Neural cell (in vitro differentiated cells): ENCODE results near the gene GNRH2. TPM values are rescaled to one million over a fixed set of nuclear protein-coding genes. Genes with fewer than 3 reads are reported as not detected.
"Not testable (repeated sequence)": the region's sequence is repeated elsewhere in the genome, so short reads cannot be mapped to it uniquely, and the experiment has no call there.

Source experiments
- H2AFZ ChIP-seq: fragments of 200-600, 300-800 bp; sonication (generic), shearing (Covaris generic); 2 replicates; pipeline ENCODE4 v1.6.0; 2014; ENCODE audit warnings: low read depth, mild to moderate bottlenecking, antibody characterized with exemption, low read length, moderate library complexity
- H3F3A ChIP-seq: fragments of 200-600 bp; shearing (Covaris generic); 2 replicates; pipeline ENCODE4 v1.6.1; 2016; ENCODE audit warnings: mild to moderate bottlenecking, moderate library complexity, mixed read lengths, antibody characterized with exemption, low read length; ENCODE audit not compliant: insufficient read depth, poor library complexity, severe bottlenecking
- H3K27ac ChIP-seq: fragments of 200-600, 300-800 bp; sonication (generic), shearing (Covaris generic); 2 replicates; pipeline ENCODE4 v1.5.1; 2014; ENCODE audit warnings: mild to moderate bottlenecking, low read length, moderate library complexity
- H3K27me3 ChIP-seq: fragments of 300-800, 200-600 bp; sonication (generic), shearing (Covaris generic); 2 replicates; pipeline ENCODE4 v1.6.0; 2014; ENCODE audit warnings: mild to moderate bottlenecking, low read depth, low read length, moderate library complexity; ENCODE audit not compliant: insufficient read depth
- H3K36me3 ChIP-seq: fragments of 300-800, 200-600 bp; sonication (generic), shearing (Covaris generic); 2 replicates; pipeline ENCODE4 v1.5.1; 2014; ENCODE audit warnings: mild to moderate bottlenecking, antibody characterized with exemption, low read length, moderate library complexity; ENCODE audit not compliant: insufficient read depth
- H3K4me2 ChIP-seq: fragments of 300-800, 200-600 bp; sonication (generic), shearing (Covaris generic); 2 replicates; pipeline ENCODE4 v1.6.0; 2014; ENCODE audit warnings: mild to moderate bottlenecking, low read length
- H3K4me3 ChIP-seq: fragments of 300-800, 200-600 bp; sonication (generic), shearing (Covaris generic); 2 replicates; pipeline ENCODE4 v1.5.1; 2014; ENCODE audit warnings: mild to moderate bottlenecking, low read length, moderate library complexity
- H3K79me2 ChIP-seq: fragments of 200-600 bp; shearing (Covaris generic); replicated peaks from 2 replicates; pipeline ENCODE4 v1.6.0; 2014; ENCODE audit warnings: mild to moderate bottlenecking, low read length, moderate library complexity; ENCODE audit not compliant: insufficient read depth
- H3K9ac ChIP-seq: fragments of 300-800, 200-600 bp; sonication (generic), shearing (Covaris generic); 2 replicates; pipeline ENCODE4 v1.6.1; 2016; ENCODE audit warnings: mild to moderate bottlenecking, low read length, mixed read lengths
- H3K9me2 ChIP-seq: fragments of 200-600 bp; shearing (Covaris generic); 2 replicates; pipeline ENCODE4 v1.6.1; 2016; ENCODE audit warnings: mild to moderate bottlenecking, low read length, mixed read lengths; ENCODE audit not compliant: insufficient read depth
- H3K9me3 ChIP-seq: fragments of 200-600, 300-800 bp; sonication (generic), shearing (Covaris generic); 2 replicates; pipeline ENCODE4 v1.6.1; 2016; ENCODE audit warnings: mild to moderate bottlenecking, mixed run types, low read length, moderate library complexity, mixed read lengths
- H4K20me1 ChIP-seq: fragments of 200-600 bp; shearing (Covaris generic); 2 replicates; pipeline ENCODE4 v1.6.1; 2016; ENCODE audit warnings: mild to moderate bottlenecking, mixed run types; ENCODE audit not compliant: insufficient read depth
- EP300 ChIP-seq: fragments of 450-650 bp; conservative IDR thresholded peaks from 2 replicates; pipeline ENCODE4 v1.6.1; 2014; ENCODE audit warnings: antibody characterized with exemption, mild to moderate bottlenecking, moderate library complexity; ENCODE audit not compliant: poor library complexity, severe bottlenecking
- EZH2 ChIP-seq: fragments of 200-600, 300-800 bp; shearing (Covaris generic), sonication (generic); IDR thresholded peaks from 2 replicates; pipeline ENCODE4 v1.6.1; 2014; ENCODE audit warnings: antibody characterized with exemption, low read length, borderline replicate concordance, mild to moderate bottlenecking; ENCODE audit not compliant: insufficient read depth, poor library complexity, severe bottlenecking
- MXI1 ChIP-seq: fragments of 450-650 bp; conservative IDR thresholded peaks from 2 replicates; pipeline ENCODE4 v1.6.1; 2014; ENCODE audit warnings: antibody characterized with exemption, mild to moderate bottlenecking; ENCODE audit not compliant: poor library complexity, severe bottlenecking
- POLR2AphosphoS5 ChIP-seq: IDR thresholded peaks from 2 replicates; pipeline ENCODE4 v1.6.1; 2012
- RAD21 ChIP-seq: fragments of 450-650 bp; conservative IDR thresholded peaks from 2 replicates; pipeline ENCODE4 v1.6.1; 2014; ENCODE audit warnings: antibody characterized with exemption, mild to moderate bottlenecking, moderate library complexity
- REST ChIP-seq: IDR thresholded peaks from 2 replicates; pipeline ENCODE4 v1.6.1; 2012; ENCODE audit warnings: borderline replicate concordance
- SMC3 ChIP-seq: fragments of 450-650 bp; conservative IDR thresholded peaks from 2 replicates; pipeline ENCODE4 v1.6.1; 2014; ENCODE audit warnings: antibody characterized with exemption, mild to moderate bottlenecking, moderate library complexity; ENCODE audit not compliant: poor library complexity
- TAF1 ChIP-seq: IDR thresholded peaks from 2 replicates; pipeline ENCODE4 v1.6.1; 2012; ENCODE audit warnings: low read depth
- polyA plus RNA-seq: library from polyadenylated mRNA; depleted of rRNA; stranded (reverse); fragments of >200 nt; gene quantifications from 2 replicates; pipeline ENCODE4 v1.2.3, GENCODE V29; 2014
- TF ChIP-seq, protein P1 (sequence below): fragments of 450-650 bp; IDR thresholded peaks from 2 replicates; pipeline ENCODE4 v1.5.1; 2014; ENCODE audit warnings: antibody characterized with exemption, mild to moderate bottlenecking, moderate library complexity; ENCODE audit not compliant: poor library complexity, severe bottlenecking

GNRH2 gene
- polyA plus RNA-seq, 1 donor from 2014 or later = 1.9 TPM

DNA sequence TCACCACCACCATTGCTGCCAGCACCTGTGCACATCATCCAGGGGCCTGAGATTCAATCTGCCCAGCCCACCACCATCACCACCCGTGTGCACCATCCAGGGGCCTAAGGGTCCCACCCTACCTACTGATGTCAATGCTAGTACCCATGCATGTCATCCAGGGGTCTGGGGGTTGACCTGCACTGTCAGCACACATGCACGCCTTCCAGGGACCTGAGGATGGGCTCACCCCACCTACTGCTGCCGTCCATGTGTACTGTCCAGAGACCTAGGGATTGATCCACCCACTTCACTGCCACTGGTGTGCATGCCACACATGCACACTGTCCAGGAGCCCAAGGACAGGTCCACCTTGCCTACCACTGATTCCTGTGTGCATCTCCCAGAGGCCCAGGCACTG lies 16.1 kb downstream of the GNRH2 start:
- no peak overlapping the region for H2AFZ ChIP-seq
- H3F3A ChIP-seq = no peaks in the 10 kb centered on the region
- H3K4me3 ChIP-seq = no peak overlapping the region
- H3K79me2 ChIP-seq = no peaks in the 10 kb centered on the region
- TF ChIP-seq RAD21 = no peak
- TF ChIP-seq EZH2 = no peak
- no peak for TF ChIP-seq REST
- TF ChIP-seq MXI1 = no peak
- TF ChIP-seq EP300 = no peak
- no peak for TF ChIP-seq TAF1
- TF ChIP-seq, protein P1, sequence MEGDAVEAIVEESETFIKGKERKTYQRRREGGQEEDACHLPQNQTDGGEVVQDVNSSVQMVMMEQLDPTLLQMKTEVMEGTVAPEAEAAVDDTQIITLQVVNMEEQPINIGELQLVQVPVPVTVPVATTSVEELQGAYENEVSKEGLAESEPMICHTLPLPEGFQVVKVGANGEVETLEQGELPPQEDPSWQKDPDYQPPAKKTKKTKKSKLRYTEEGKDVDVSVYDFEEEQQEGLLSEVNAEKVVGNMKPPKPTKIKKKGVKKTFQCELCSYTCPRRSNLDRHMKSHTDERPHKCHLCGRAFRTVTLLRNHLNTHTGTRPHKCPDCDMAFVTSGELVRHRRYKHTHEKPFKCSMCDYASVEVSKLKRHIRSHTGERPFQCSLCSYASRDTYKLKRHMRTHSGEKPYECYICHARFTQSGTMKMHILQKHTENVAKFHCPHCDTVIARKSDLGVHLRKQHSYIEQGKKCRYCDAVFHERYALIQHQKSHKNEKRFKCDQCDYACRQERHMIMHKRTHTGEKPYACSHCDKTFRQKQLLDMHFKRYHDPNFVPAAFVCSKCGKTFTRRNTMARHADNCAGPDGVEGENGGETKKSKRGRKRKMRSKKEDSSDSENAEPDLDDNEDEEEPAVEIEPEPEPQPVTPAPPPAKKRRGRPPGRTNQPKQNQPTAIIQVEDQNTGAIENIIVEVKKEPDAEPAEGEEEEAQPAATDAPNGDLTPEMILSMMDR = no peak
- no peak for TF ChIP-seq SMC3
- TF ChIP-seq POLR2AphosphoS5 = no peak
- H3K36me3 ChIP-seq = no peaks in the 10 kb centered on the region
- H3K9me3 ChIP-seq = no peaks in the 10 kb centered on the region
- no peaks in the 10 kb centered on the region for H3K27me3 ChIP-seq
- H3K4me2 ChIP-seq = no peak overlapping the region
- no peaks in the 10 kb centered on the region for H3K9me2 ChIP-seq
- no peaks in the 10 kb centered on the region for H4K20me1 ChIP-seq
- no peak overlapping the region for H3K9ac ChIP-seq
- H3K27ac ChIP-seq = no peak overlapping the region

DNA sequence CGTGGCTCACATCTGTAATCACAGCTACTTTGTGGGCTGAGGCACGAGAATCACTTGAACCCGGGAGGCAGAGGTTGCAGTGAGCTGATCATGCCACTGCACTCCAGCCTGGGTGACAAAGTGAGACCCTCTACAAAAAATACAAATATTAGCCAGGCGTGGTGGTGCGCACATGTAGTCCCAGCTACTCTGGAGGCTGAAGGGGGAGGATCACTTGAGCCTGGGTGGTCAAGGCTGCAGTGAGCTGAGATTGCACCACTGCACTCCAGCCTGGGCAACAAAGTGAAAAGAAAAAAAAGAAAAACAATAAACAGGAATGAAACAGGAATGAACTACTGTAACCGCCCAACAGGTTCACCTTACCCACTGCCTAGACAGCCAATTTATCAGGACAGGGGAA lies 20.7 kb downstream of the GNRH2 start:
- not testable (repeated sequence) for H3K79me2 ChIP-seq, H3K4me2 ChIP-seq, H3K9ac ChIP-seq, H3K27me3 ChIP-seq, H3K9me3 ChIP-seq, H3K36me3 ChIP-seq, H2AFZ ChIP-seq, H3K27ac ChIP-seq, H3K4me3 ChIP-seq, H4K20me1 ChIP-seq, H3F3A ChIP-seq, H3K9me2 ChIP-seq
